ENCODE data around the gene LENEP. TPM values are rescaled to one million over a fixed set of nuclear protein-coding genes. Genes with fewer than 3 reads are reported as not detected.
"Not testable (repeated sequence)": the region's sequence is repeated elsewhere in the genome, so short reads cannot be mapped to it uniquely, and the experiment has no call there.

The LENEP gene
- polyA plus RNA-seq, 1 donor, result 0.93 TPM

DNA sequence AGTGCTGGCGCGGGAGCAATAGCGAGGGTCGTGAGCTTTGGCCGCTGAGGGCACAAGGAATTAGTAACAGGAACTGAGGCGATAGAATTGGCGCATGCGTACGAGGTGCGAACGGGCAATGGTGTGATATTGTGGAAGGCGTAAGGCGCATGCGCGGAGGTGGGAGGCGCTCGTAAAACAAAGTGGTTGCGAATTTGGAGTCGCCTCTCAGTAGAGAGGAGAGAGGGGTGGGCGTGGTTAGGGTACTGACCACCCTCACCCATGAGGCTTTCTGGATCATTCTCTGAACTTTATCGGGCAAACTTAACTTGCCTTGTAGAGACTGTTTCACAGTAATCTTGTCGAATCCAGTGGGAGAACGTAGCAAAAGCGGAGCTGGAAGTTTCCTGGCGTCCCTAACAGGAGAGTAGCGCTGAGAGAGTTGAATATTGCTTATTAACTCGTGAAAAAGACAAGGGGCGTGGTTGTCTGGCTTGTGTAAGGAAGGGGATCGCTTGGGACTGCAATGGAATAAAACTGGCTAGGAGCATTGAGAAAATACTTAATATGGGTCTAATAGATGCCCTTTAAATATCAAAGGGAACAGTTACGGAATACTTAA lies 18.5 kb upstream of the LENEP start:
- peak; percentile 98 for DNase-seq

DNA sequence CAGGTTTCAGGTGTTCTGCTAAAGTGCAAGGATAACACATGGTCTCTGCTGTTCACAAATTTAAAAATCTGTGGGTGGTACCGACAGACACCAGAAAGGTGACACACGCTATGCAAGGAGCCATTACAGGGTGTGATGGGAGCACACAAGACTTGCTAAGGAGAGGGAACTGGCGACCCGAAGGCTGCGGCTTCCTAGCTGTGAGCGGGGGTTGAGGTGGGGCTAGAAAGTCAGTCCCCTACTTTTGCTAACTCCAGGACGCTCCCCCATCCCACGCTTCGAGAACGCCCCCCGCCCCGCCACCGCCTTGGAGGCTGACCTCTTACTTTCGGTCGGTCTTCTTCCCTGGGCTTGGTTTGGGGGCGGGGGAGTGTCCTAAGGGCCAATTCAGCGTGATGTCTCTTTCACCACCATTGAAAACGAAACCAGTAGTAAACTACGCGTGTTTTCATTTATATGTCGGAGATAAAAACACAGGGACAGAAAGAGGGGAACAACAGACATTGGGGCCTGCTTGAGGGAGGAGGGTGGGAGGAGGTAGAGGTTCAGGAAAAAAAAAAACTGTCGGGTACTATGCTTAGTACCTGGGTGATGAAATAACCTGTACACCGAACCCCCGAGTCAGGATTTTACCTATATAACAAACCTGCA lies 17.9 kb upstream of the LENEP start:
- DNase-seq, result peak; percentile 49

- DNase-seq, result not testable (repeated sequence)
Measured at GRCh38 chr1:154977762-154978161, 15.6 kb upstream of the LENEP start.

GRCh38 chr1:154978360-154978759 lies 15.0 kb upstream of the LENEP start:
- DNase-seq, result no peak

- no peak for DNase-seq
Measured at GRCh38 chr1:154982341-154982740, 11.0 kb upstream of the LENEP start.

DNA sequence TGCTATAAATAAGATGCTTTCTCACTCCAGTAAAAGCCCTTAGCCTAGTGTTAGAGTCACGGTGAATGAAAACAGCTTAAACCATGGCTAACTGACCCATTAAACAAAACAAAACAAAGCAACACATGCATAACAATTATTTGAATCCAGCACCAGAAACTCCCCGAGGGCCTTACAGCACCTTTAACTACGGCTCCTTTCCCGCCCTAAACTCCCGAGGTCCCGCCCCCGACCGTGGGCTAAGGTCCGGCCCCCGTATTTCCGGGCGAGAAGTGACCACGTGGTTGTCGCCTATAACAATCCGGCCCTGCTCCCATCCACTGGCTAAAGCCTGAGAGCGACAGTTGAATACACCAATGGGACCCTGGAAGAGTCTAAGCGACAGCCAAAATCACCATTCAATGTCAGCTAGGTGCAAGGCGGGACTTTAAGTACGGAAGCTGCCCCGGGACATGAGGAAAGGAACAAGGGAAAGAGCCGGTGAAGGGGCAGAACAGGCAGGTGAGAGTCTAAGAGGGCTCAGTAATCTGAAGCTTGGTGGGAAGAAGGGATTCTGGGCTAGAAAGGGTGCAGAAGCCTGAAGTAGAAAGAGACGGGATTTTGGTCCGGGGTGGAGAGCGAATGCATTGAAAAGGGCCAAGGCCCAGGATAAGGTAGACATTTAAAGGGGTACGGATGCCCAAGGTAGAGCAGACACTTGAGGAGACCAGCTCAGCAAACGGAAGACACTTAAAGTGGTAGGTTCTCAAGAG lies 10.3 kb upstream of the LENEP start, which contains the start of gene FLAD1:
FLAD1 (plus strand) TSS at position 448 of the 752 bp plus-strand sequence. CDS start 351 bp downstream, outside the sequence.
- peak; percentile 100 for DNase-seq

DNA sequence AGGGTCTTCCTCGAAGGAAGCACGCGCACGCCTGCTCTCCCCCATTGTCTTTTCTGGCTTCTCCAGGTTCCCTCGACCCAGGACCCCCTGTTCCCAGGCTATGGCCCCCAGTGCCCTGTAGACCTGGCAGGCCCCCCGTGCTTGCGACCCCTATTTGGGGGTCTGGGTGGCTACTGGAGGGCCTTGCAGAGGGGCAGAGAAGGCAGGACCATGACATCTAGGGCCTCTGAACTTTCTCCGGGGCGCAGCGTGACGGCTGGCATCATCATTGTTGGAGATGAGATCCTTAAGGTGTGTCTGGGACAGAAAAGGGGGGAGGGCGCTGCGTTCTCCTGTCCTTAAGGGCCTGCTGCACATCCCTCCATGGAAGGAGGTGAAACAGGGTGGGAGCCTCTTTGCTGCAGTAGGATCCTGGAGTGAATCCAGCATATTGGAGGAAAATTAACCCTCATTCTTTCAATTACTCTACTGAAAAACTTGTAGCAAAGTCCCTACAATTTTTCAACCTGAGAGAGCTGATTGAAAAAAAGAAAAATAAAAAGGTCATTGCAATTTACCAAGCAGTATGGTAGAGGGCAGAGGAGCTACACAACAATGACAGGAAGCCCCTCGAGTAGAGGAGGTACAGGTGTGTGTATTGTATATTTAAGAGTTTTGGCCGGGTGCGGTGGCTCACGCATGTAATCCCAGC lies 9.5 kb upstream of the LENEP start:
- DNase-seq, result no peak

- DNase-seq, result not testable (repeated sequence)
Measured at GRCh38 chr1:154986736-154987135, 6.7 kb upstream of the LENEP start.

DNA sequence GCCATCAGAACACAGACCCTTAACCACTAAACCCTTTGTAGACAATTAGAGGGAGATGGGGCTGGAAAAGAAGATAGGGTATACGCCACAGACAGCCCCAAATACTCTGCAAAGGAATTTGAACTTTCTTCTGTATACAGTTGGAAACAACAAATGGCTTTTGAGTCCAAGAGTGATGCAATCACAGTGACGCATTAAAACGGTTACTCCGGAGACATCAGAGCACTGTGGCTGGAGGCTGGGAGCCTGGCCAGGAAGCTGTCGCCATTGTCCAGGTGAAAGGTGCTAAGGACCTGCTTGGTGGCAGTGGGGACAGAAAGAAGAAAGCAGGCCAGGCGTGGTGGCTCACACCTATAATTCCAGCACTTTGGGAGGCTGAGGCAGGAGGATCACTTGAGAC lies 6.1 kb upstream of the LENEP start:
- DNase-seq, result no peak

- no peak for DNase-seq
Measured at GRCh38 chr1:154988058-154988954, 5.1 kb upstream of the LENEP start.

- DNase-seq, result no peak
Measured at GRCh38 chr1:154989195-154989860, 4.1 kb upstream of the LENEP start.

DNA sequence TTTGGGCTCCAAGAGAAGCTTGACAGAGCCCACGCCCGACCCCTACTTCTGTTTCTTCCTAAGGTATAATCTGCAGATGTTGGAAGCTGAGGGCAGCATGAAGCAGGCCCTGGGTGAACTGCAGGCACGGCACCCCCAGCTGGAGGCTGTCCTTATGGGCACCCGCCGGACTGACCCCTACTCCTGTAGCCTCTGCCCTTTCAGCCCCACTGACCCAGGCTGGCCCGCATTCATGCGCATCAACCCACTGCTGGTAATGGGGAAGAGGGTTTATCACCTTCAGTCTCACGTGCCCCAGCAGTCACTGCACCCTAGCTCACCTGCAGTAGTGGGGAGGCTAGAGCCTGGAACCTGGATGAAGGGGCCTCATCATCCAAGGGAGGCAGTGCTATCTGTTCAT lies 3.1 kb upstream of the LENEP start:
- DNase-seq, result no peak

DNA sequence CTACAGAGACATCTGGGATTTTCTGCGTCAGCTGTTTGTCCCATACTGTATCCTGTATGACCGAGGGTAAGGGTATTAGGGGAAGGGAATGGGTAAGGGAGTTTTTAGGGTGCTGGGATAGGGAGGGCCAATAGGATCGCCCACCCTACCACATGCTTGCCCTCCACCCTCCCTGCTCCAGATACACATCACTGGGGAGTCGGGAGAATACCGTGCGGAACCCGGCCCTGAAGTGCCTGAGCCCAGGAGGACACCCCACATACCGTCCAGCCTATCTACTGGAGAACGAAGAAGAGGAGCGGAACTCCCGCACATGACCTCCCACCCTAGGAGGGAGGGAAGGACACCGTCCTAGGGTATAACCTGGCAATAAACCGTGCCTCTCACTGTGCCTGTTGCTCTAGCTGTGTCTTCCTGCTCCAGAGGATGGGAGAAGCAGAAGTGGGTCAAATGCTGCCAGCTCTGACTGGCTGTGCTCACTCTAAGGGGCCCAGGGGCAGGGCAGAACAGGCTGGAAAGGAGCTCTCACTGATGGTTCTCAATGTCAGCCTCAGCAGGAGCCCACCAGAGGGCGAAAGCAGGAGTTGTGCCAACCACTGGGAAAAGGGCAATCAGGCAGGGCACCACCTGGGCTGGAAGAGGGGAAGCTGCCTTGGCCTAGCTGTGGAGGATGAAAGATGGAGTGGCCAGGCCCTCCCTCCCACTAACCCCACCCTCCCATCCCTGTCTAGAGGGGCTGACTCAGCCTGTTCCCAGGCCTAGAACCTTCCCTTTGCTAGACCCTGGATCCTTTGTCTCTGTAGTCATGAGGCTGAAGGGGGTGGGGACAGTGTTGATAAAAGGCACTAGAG lies 440 bp upstream of the LENEP start:
- no peak for DNase-seq

- DNase-seq, result no peak
Measured at GRCh38 chr1:154994269-154994587, 842 bp downstream of the LENEP start.

GRCh38 chr1:154994591-154994990 lies 1.2 kb downstream of the LENEP start:
- DNase-seq, result no peak

GRCh38 chr1:154995301-154995983 lies 2.1 kb downstream of the LENEP start:
- not testable (repeated sequence) for DNase-seq

- DNase-seq, result no peak
Measured at GRCh38 chr1:154996966-154997701, 3.7 kb downstream of the LENEP start.

DNA sequence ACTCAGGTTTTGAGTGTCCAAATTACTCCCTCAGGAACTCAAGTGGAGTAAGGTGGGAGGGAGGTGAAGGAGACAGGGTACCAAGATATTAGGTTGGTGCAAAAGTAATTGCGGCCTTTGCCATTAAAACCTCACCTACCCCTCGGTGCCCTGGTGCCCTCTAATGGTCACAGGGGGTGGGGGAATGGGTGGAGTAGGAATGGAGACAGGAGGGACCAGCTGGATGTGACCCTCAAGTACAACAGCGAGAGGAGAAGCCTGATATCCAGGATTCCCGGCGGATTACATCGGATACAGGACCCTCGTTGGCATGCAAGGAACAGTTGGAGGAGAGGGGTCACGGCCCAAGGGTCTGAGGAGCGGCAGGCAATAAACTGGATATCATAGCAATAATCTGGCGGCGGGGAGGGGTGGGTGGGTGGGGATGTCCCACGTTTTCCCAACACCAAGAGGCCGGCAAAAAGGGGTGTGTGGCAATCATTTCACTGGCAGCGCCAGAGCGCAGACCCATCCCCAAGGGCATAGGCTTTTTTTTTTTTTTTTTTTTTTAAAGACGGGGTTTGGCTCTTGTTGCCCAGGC lies 4.9 kb downstream of the LENEP start:
- DNase-seq, result no peak

All from left kidney (tissue), 2 donors.